CD4-positive, alpha-beta memory T cell (primary cell): Measurements from ENCODE around the gene SLC11A2. TPM values are rescaled to one million over a fixed set of nuclear protein-coding genes. Genes with fewer than 3 reads are reported as not detected.

ENCODE experiments used
- CTCF ChIA-PET: fragments of 350-600 bp; sonication (Branson Sonifier 250); formaldehyde crosslinking; loops from one replicate; lab custom pipeline; 2021; ENCODE audit warnings: inconsistent platforms; ENCODE audit not compliant: partially characterized antibody; lab: Charles Lee
- POLR2A ChIA-PET: fragments of 350-600 bp; sonication (Branson Sonifier 250); formaldehyde crosslinking; loops from one replicate; lab custom pipeline; 2021; ENCODE audit not compliant: partially characterized antibody; lab: Charles Lee
- DNase-seq, 5 donors: peaks; one replicate each; pipeline versions ENCODE4 v3.0.0 to v3.0.0-alpha.2; 2020 to 2022; ENCODE audit warnings: mixed read lengths in 1 of 5
- H3K27ac ChIP-seq: one replicate; pipeline ENCODE4 v1.7.0; 2013; ENCODE audit warnings: low read depth, low read length
- H3K27me3 ChIP-seq: 2 replicates; pipeline ENCODE4 v1.7.0; 2013; ENCODE audit warnings: mild to moderate bottlenecking, low read length, moderate library complexity; ENCODE audit not compliant: insufficient read depth
- H3K36me3 ChIP-seq: 2 replicates; pipeline ENCODE4 v1.7.0; 2013; ENCODE audit warnings: mild to moderate bottlenecking, low read length, moderate library complexity; ENCODE audit not compliant: insufficient read depth
- H3K4me1 ChIP-seq: 2 replicates; pipeline ENCODE4 v1.7.0; 2013; ENCODE audit warnings: mild to moderate bottlenecking, low read length, moderate library complexity; ENCODE audit not compliant: insufficient read depth
- H3K4me3 ChIP-seq, 2 donors: one replicate each; pipeline ENCODE4 v1.7.0; 2013; ENCODE audit warnings: low read length in 2 of 2, mild to moderate bottlenecking in 1 of 2
- H3K9me3 ChIP-seq, 2 donors: one replicate each; pipeline ENCODE4 v1.7.0; 2013; ENCODE audit warnings: low read length in 2 of 2, control low read depth in 1 of 2; ENCODE audit not compliant: control insufficient read depth in 1 of 2
- H3K27ac Mint-ChIP-seq, 7 donors: one replicate each; pipeline ENCODE4 v1.8.0; 2020 to 2021; ENCODE audit warnings: mixed read lengths in 7 of 7, mild to moderate bottlenecking in 6 of 7, inconsistent platforms in 3 of 7, moderate library complexity in 3 of 7
- H3K27me3 Mint-ChIP-seq, 2 donors: one replicate each; pipeline ENCODE4 v1.8.0; 2020 to 2021; ENCODE audit warnings: mixed read lengths in 2 of 2
- H3K36me3 Mint-ChIP-seq, 2 donors: one replicate each; pipeline ENCODE4 v1.8.0; 2020 to 2021; ENCODE audit warnings: mixed read lengths in 2 of 2, inconsistent platforms in 1 of 2, mild to moderate bottlenecking in 1 of 2
- H3K4me1 Mint-ChIP-seq, 4 donors: one replicate each; pipeline ENCODE4 v1.8.0; 2020 to 2021; ENCODE audit warnings: mixed read lengths in 4 of 4, mild to moderate bottlenecking in 1 of 4
- H3K4me3 Mint-ChIP-seq, 8 donors: one replicate each; pipeline ENCODE4 v1.8.0; 2020 to 2021; ENCODE audit warnings: mixed read lengths in 8 of 8, mild to moderate bottlenecking in 7 of 8, moderate library complexity in 6 of 8, inconsistent platforms in 3 of 8
- H3K9me3 Mint-ChIP-seq, 8 donors: one replicate each; pipeline ENCODE4 v1.8.0; 2020 to 2021; ENCODE audit warnings: mixed read lengths in 8 of 8, mild to moderate bottlenecking in 5 of 8, inconsistent platforms in 3 of 8, moderate library complexity in 1 of 8
- intact Hi-C: fragments of 100-400 bp; cut with micrococcal nuclease; formaldehyde crosslinking; loops from one replicate; pipeline ENCODE4 v1.15.1; 2023
- polyA plus RNA-seq, 2 donors: library from polyadenylated mRNA; unstranded; fragments of 300-500 nt; fragmentation: Illumina TruSeq; gene quantifications; one replicate each; pipeline ENCODE4 v1.2.3, GENCODE V29; 2021
- total RNA-seq, 2 experiments: library from RNA; stranded (reverse); gene quantifications; one replicate each; pipeline ENCODE4 v1.2.3, GENCODE V29; 2021

Gene SLC11A2
- total and polyA plus RNA-seq, 4 experiments from 2014 or later: 7.4 to 62.7 (median 37.0) TPM

DNA sequence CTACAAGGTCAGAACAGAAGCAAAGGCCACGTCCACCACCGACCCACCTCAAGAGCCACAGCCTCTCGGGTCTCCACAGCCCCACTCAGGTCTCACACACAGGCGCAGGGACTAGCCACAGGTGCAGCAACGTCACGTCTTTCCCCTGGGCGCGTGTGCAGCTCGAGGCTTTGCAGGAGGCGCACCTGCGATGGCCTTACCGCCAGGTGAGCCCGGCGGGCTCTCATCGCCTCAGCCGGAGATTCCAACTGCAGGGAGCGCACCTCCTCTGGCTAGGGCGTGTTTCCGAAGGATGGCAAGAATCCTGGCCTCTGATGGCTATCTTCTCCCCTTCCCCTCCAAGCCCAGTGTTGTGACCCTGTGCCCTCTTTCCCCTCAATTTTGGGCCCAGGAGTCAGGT is 73.7 kb downstream of the SLC11A2 start, which contains the start of gene HIGD1C:
HIGD1C (plus strand) TSS at position 35 of the 400 bp plus-strand sequence. CDS start 1,455 bp downstream, outside the sequence.
- Mint-ChIP-seq H3K27me3 (no peaks in the 10 kb centered on the region), H3K4me3 (no peak within 1 kb of the TSS), H3K9me3 (no peaks in the 10 kb centered on the region), H3K4me1 (no peaks in the 10 kb centered on the region), H3K36me3 (peaks cover 0 to 4% of the 10 kb centered on the region in 2 donors), H3K27ac (no peak within 1 kb of the TSS)
- no peak for DNase-seq
- Histone ChIP-seq H3K27me3 (no peaks in the 10 kb centered on the region), H3K9me3 (no peaks in the 10 kb centered on the region), H3K36me3 (no peaks in the 10 kb centered on the region), H3K27ac (no peak within 1 kb of the TSS), H3K4me3 (no peak within 1 kb of the TSS), H3K4me1 (no peaks in the 10 kb centered on the region)
- intact Hi-C loops: no loop called here
- ChIA-PET CTCF (no interaction called here), POLR2A (no interaction called here)

DNA sequence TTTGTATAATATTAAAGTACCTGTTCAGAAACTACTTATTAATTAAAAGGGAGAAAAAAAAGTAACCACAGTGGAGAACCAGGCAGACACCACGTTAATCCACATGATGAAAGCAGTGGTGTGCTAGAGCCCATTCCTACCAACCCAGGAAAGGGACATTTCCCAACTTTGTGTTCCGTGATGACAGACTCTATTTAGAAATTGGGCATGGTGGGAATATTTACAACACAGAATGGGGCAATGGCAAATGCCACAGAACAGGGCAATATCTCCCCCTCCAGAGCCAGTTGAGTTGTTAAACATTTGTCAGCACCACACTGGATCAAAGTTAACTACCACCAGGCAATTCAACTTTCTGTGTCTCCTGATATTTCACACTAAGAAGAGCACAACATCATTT is 75.1 kb downstream of the SLC11A2 start:
- ChIA-PET CTCF (no interaction called here), POLR2A (no interaction called here)
- no peaks in the 10 kb centered on the region for H3K4me1 ChIP-seq
- intact Hi-C loops: no loop called here
- Mint-ChIP-seq H3K4me1 (no peaks in the 10 kb centered on the region), H3K27me3 (no peaks in the 10 kb centered on the region), H3K36me3 (peaks cover 0 to 4% of the 10 kb centered on the region in 2 donors), H3K9me3 (no peaks in the 10 kb centered on the region), H3K4me3 (no peak overlapping the region), H3K27ac (no peak overlapping the region)
- no peaks in the 10 kb centered on the region for H3K36me3 ChIP-seq
- no peaks in the 10 kb centered on the region for H3K9me3 ChIP-seq
- H3K27me3 ChIP-seq: no peaks in the 10 kb centered on the region
- no peak for DNase-seq
- no peak overlapping the region for H3K4me3 ChIP-seq
- H3K27ac ChIP-seq: no peak overlapping the region

DNA sequence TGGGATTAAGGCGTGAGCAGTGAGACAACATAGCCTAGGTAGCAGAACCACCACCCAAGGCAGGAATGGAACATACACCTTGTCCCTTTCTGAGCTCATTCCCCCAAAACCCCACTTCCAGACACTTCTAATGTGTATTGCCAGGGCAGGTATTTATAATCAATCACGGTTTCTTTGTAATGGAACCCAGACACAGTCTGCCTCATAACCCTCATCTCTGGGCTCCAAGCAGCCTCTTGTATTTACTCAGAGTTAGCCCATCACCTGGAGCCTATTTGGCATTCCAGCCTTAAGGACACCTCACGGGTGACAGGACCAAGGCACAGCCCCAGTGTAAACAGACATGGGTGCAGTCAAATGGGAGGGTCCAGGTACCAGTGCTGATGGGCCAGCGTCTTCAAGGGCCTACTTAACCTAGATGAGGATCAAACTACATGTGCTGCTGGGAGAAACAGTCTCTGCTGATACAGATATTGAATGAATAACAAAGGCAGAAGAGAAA is 76.3 kb downstream of the SLC11A2 start:
- intact Hi-C loops: no loop called here
- Mint-ChIP-seq H3K4me1 (no peaks in the 10 kb centered on the region), H3K36me3 (peaks cover 0 to 4% of the 10 kb centered on the region in 2 donors), H3K27me3 (no peaks in the 10 kb centered on the region), H3K27ac (no peak overlapping the region), H3K9me3 (no peaks in the 10 kb centered on the region), H3K4me3 (no peak overlapping the region)
- Histone ChIP-seq H3K27me3 (no peaks in the 10 kb centered on the region), H3K4me1 (no peaks in the 10 kb centered on the region), H3K27ac (no peak overlapping the region), H3K4me3 (no peak overlapping the region), H3K9me3 (no peaks in the 10 kb centered on the region), H3K36me3 (no peaks in the 10 kb centered on the region)
- DNase-seq: no peak
- ChIA-PET CTCF (interaction anchor here (0.9 kb wide), 1 partner anchor 37 kb away, joined by 3 read pairs; no protein-coding TSS in a partner anchor), POLR2A (no interaction called here)

DNA sequence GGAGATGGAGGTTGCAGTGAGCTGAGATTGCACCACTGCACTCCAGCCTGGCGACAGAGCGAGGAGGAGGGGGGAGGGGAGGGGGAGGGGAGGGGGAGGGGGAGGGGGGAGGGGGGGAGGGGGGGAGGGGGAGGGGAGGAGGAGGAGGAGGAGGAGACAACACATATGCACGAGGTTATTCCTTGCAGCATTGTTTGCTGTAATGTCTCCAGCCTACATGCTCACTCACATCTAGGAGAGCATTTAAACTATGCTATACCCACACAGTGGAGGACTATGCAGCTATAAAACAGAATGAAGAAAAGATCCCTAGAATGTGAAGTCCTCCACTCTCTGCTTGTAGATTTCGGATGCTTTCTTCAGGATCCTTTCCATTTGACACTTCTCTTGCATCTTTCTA is 77.4 kb downstream of the SLC11A2 start:
- H3K4me1 Mint-ChIP-seq: no peaks in the 10 kb centered on the region
- intact Hi-C loops: no loop called here

GRCh38 chr12:50947933-50948626 is 78.1 kb downstream of the SLC11A2 start:
- POLR2A ChIA-PET: no interaction called here

More for the DNA sequence above, 77.4 kb downstream of the SLC11A2 start:
- Mint-ChIP-seq H3K36me3 (peaks cover 0 to 9% of the 10 kb centered on the region in 2 donors), H3K27ac (no peak overlapping the region), H3K27me3 (no peaks in the 10 kb centered on the region), H3K4me3 (no peak overlapping the region), H3K9me3 (no peaks in the 10 kb centered on the region)
- Histone ChIP-seq H3K4me3 (no peak overlapping the region), H3K4me1 (no peaks in the 10 kb centered on the region), H3K27me3 (no peaks in the 10 kb centered on the region), H3K27ac (no peak overlapping the region), H3K36me3 (no peaks in the 10 kb centered on the region), H3K9me3 (no peaks in the 10 kb centered on the region)
- POLR2A ChIA-PET: no interaction called here
- CTCF ChIA-PET: interaction anchor here (0.7 to 0.9 kb wide), 2 partner anchors 38 to 510 kb away, joined by 3 to 4 read pairs; no protein-coding TSS in a partner anchor
- no peak for DNase-seq

GRCh38 chr12:50937653-50938052 is 88.5 kb downstream of the SLC11A2 start:
- ChIA-PET POLR2A (no interaction called here), CTCF (no interaction called here)
- DNase-seq: no peak
- H3K27me3 Mint-ChIP-seq: no peaks in the 10 kb centered on the region
- Histone ChIP-seq H3K4me3 (no peak overlapping the region), H3K27ac (no peak overlapping the region), H3K36me3 (no peaks in the 10 kb centered on the region), H3K27me3 (no peaks in the 10 kb centered on the region), H3K9me3 (peaks cover 0 to 6% of the 10 kb centered on the region in 2 donors), H3K4me1 (no peaks in the 10 kb centered on the region)
- peaks cover 7 to 22% of the 10 kb centered on the region in 2 donors for H3K36me3 Mint-ChIP-seq
- H3K4me3 Mint-ChIP-seq: no peak overlapping the region
- peaks cover 0 to 13% (median 5%) of the 10 kb centered on the region in 8 donors for H3K9me3 Mint-ChIP-seq
- no peaks in the 10 kb centered on the region for H3K4me1 Mint-ChIP-seq
- intact Hi-C loops: no loop called here
- no peak overlapping the region for H3K27ac Mint-ChIP-seq

More at GRCh38 chr12:50947933-50948626, 78.1 kb downstream of the SLC11A2 start:
- H3K9me3 ChIP-seq: no peaks in the 10 kb centered on the region
- H3K4me1 ChIP-seq: no peaks in the 10 kb centered on the region
- no peak overlapping the region for H3K4me3 ChIP-seq
- H3K27ac ChIP-seq: no peak overlapping the region
- H3K36me3 Mint-ChIP-seq: peaks cover 0 to 11% of the 10 kb centered on the region in 2 donors
- no peak overlapping the region for H3K4me3 Mint-ChIP-seq
- peaks cover 0 to 2% (median 0%) of the 10 kb centered on the region in 8 donors for H3K9me3 Mint-ChIP-seq
- no peak for DNase-seq
- intact Hi-C loops: no loop called here
- H3K27ac Mint-ChIP-seq: peak overlapping the region in 1 of 7 donors; percentile 61
- CTCF ChIA-PET: no interaction called here
- no peaks in the 10 kb centered on the region for H3K36me3 ChIP-seq
- no peaks in the 10 kb centered on the region for H3K4me1 Mint-ChIP-seq
- no peaks in the 10 kb centered on the region for H3K27me3 Mint-ChIP-seq
- H3K27me3 ChIP-seq: no peaks in the 10 kb centered on the region

- POLR2A ChIA-PET: no interaction called here
- Mint-ChIP-seq H3K36me3 (peaks cover 7 to 22% of the 10 kb centered on the region in 2 donors), H3K9me3 (peaks cover 0 to 13% (median 5%) of the 10 kb centered on the region in 8 donors), H3K4me3 (no peak overlapping the region), H3K27me3 (no peaks in the 10 kb centered on the region), H3K4me1 (no peaks in the 10 kb centered on the region), H3K27ac (no peak overlapping the region)
- Histone ChIP-seq H3K27ac (no peak overlapping the region), H3K9me3 (peaks cover 0 to 6% of the 10 kb centered on the region in 2 donors), H3K4me1 (no peaks in the 10 kb centered on the region), H3K4me3 (no peak overlapping the region), H3K36me3 (no peaks in the 10 kb centered on the region), H3K27me3 (no peaks in the 10 kb centered on the region)
- CTCF ChIA-PET: no interaction called here
- intact Hi-C loops: no loop called here
- no peak for DNase-seq
These were observed 89.2 kb downstream of the SLC11A2 start for GRCh38 chr12:50936821-50937530.
